GM23248 (cell line): ENCODE results near the gene MIA2. TPM values are rescaled to one million over a fixed set of nuclear protein-coding genes. Genes with fewer than 3 reads are reported as not detected.

Source experiments
- DNase-seq: peaks from one replicate; pipeline ENCODE4 v3.0.0-alpha.2; 2015
- H2AFZ ChIP-seq: fragments of 200-600 bp; sonication (generic); 2 replicates; pipeline ENCODE4 v1.6.1; 2016; ENCODE audit warnings: antibody characterized with exemption
- H3F3A ChIP-seq: fragments of 200-600 bp; sonication (generic); 2 replicates; pipeline ENCODE4 v1.6.1; 2016; ENCODE audit warnings: mild to moderate bottlenecking, antibody characterized with exemption, mixed run types; ENCODE audit not compliant: insufficient read depth
- H3K27ac ChIP-seq: fragments of 200-600 bp; sonication (generic); 2 replicates; pipeline ENCODE4 v1.5.1; 2016; ENCODE audit warnings: mild to moderate bottlenecking
- H3K27me3 ChIP-seq: fragments of 200-600 bp; sonication (generic); replicated peaks from 2 replicates; pipeline ENCODE4 v1.6.1; 2016; ENCODE audit warnings: mild to moderate bottlenecking; ENCODE audit not compliant: insufficient read depth
- H3K36me3 ChIP-seq: fragments of 200-600 bp; sonication (generic); 2 replicates; pipeline ENCODE4 v1.6.1; 2016; ENCODE audit warnings: low read depth, mild to moderate bottlenecking
- H3K4me1 ChIP-seq: fragments of 200-600 bp; sonication (generic); 2 replicates; pipeline ENCODE4 v1.6.1; 2016; ENCODE audit warnings: mild to moderate bottlenecking; ENCODE audit not compliant: insufficient read depth
- H3K4me2 ChIP-seq: fragments of 200-600 bp; sonication (generic); one replicate; pipeline ENCODE4 v1.6.1; 2016; ENCODE audit warnings: mild to moderate bottlenecking; ENCODE audit not compliant: unreplicated experiment
- H3K4me3 ChIP-seq: fragments of 200-600 bp; sonication (generic); 2 replicates; pipeline ENCODE4 v1.5.1; 2016; ENCODE audit warnings: mild to moderate bottlenecking
- H3K79me2 ChIP-seq: fragments of 200-600 bp; sonication (generic); 2 replicates; pipeline ENCODE4 v1.6.1; 2016; ENCODE audit warnings: mild to moderate bottlenecking; ENCODE audit not compliant: insufficient read depth
- H3K9ac ChIP-seq: fragments of 200-600 bp; sonication (generic); 2 replicates; pipeline ENCODE4 v1.6.1; 2016; ENCODE audit warnings: mild to moderate bottlenecking
- H3K9me2 ChIP-seq: fragments of 200-600 bp; sonication (generic); 2 replicates; pipeline ENCODE4 v1.6.1; 2016; ENCODE audit warnings: mixed run types, mild to moderate bottlenecking, moderate library complexity; ENCODE audit not compliant: insufficient read depth
- H3K9me3 ChIP-seq: fragments of 200-600 bp; sonication (generic); one replicate; pipeline ENCODE4 v1.6.1; 2017; ENCODE audit warnings: low read depth
- H4K20me1 ChIP-seq: fragments of 200-600 bp; sonication (generic); 2 replicates; pipeline ENCODE4 v1.6.0; 2016; ENCODE audit not compliant: insufficient read depth
- EZH2 ChIP-seq: fragments of 200-600 bp; sonication (generic); IDR thresholded peaks from 2 replicates; pipeline ENCODE4 v1.6.1; 2018; ENCODE audit warnings: antibody characterized with exemption, mild to moderate bottlenecking; ENCODE audit not compliant: insufficient read depth, poor library complexity, severe bottlenecking
- EZH2phosphoT487 ChIP-seq: fragments of 200-600 bp; sonication (generic); IDR thresholded peaks from 2 replicates; pipeline ENCODE4 v1.6.1; 2018; ENCODE audit warnings: antibody characterized with exemption, moderate library complexity, mild to moderate bottlenecking, low read depth; ENCODE audit not compliant: insufficient read depth
- WGBS, 2 experiments: methylation state at CpG; one replicate each; pipeline ENCODE4 v1.1.6; 2015 to 2017; ENCODE audit warnings: low lambda C conversion rate in 2 of 2, low coverage in 1 of 2; ENCODE audit errors: missing lambda C conversion rate in 2 of 2; 5-methylcytosine and 5-hydroxymethylcytosine counted together
- in situ Hi-C: fragments of 300-500 bp; cut with MboI; formaldehyde crosslinking; loops from 2 replicates; pipeline ENCODE4 v1.15.0; 2020
- polyA plus RNA-seq: library from polyadenylated mRNA; unstranded; fragments of >200 nt; fragmentation: Nextera tagmentation; extraction: Ambion mirVana; gene quantifications from 2 replicates; pipeline ENCODE4 v1.2.1, GENCODE V29; 2016
- total RNA-seq: library from RNA; depleted of rRNA; stranded (reverse); fragments of >200 nt; shearing (Covaris generic); gene quantifications from 2 replicates; pipeline ENCODE4 v1.2.3, GENCODE V29; 2014

Gene MIA2
- total and polyA plus RNA-seq, 2 experiments from 2014 or later, result 16.2 to 21.4 TPM

GRCh38 chr14:39266871-39267607, 33.3 kb downstream of the MIA2 start:
- in situ Hi-C loops, result no loop called here
- peaks cover 51% of the 10 kb centered on the region for H3K79me2 ChIP-seq
- DNase-seq, result peak; percentile 91
- peak overlapping the region; percentile 95 for H3K27ac ChIP-seq
- H3K4me3 ChIP-seq, result peak overlapping the region; percentile 82
- H2AFZ ChIP-seq, result peak overlapping the region; percentile 91
- WGBS, 2 experiments, result 0 to 1% methylated on average over 64 to 70 of the region's 70 CpGs
- peaks cover 26% of the 10 kb centered on the region for H3K4me1 ChIP-seq
- H3K9me2 ChIP-seq, result no peaks in the 10 kb centered on the region
- peak overlapping the region; percentile 96 for H3K9ac ChIP-seq
- no peaks in the 10 kb centered on the region for H4K20me1 ChIP-seq
- peaks cover 12% of the 10 kb centered on the region for H3F3A ChIP-seq
- H3K36me3 ChIP-seq, result no peaks in the 10 kb centered on the region
- no peaks in the 10 kb centered on the region for H3K27me3 ChIP-seq
- no peaks in the 10 kb centered on the region for H3K9me3 ChIP-seq
- TF ChIP-seq EZH2phosphoT487 (no peak), EZH2 (no peak)
- peak overlapping the region; percentile 92 for H3K4me2 ChIP-seq

DNA sequence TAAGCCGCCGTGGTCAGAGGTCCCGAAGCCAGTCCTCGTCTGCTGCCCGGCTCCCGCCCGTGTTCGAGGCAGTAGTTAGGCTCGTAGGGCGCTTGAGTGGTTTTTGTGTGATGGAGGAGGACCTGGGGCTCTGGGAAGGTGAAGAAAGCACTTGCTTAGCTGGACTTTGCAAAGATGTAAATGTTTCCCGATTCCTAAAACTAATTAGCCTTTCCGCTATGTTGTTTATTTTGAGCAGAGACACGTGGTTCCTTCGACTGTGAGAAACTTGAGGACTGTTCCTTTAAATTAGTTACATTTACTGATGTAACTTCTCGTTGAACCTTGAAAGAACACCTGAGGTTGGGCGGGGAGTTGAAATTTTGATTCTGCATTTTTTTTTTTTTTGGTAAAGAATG, 33.9 kb downstream of the MIA2 start:
- H3K4me3 ChIP-seq, result peak overlapping the region; percentile 82
- H3K4me2 ChIP-seq, result peak overlapping the region; percentile 92
- in situ Hi-C loops, result no loop called here
- H2AFZ ChIP-seq, result peak overlapping the region; percentile 91
- no peaks in the 10 kb centered on the region for H3K9me2 ChIP-seq
- H3K36me3 ChIP-seq, result no peaks in the 10 kb centered on the region
- peaks cover 26% of the 10 kb centered on the region for H3K4me1 ChIP-seq
- DNase-seq, result no peak
- peak overlapping the region; percentile 95 for H3K27ac ChIP-seq
- 0 to 1% methylated on average over 16 of the region's 16 CpGs for WGBS, 2 experiments
- H3K9me3 ChIP-seq, result no peaks in the 10 kb centered on the region
- H4K20me1 ChIP-seq, result no peaks in the 10 kb centered on the region
- H3K79me2 ChIP-seq, result peaks cover 57% of the 10 kb centered on the region
- peaks cover 12% of the 10 kb centered on the region for H3F3A ChIP-seq
- no peaks in the 10 kb centered on the region for H3K27me3 ChIP-seq
- H3K9ac ChIP-seq, result peak overlapping the region; percentile 96
- TF ChIP-seq EZH2phosphoT487, result no peak
- TF ChIP-seq EZH2, result no peak

GRCh38 chr14:39268393-39268792, 34.7 kb downstream of the MIA2 start:
- Histone ChIP-seq H3K9ac (peak overlapping the region; percentile 96), H3K36me3 (no peaks in the 10 kb centered on the region), H3K79me2 (peaks cover 65% of the 10 kb centered on the region), H3K27me3 (no peaks in the 10 kb centered on the region), H3F3A (peaks cover 12% of the 10 kb centered on the region), H3K9me2 (no peaks in the 10 kb centered on the region), H3K4me2 (peak overlapping the region; percentile 92), H2AFZ (peak overlapping the region; percentile 91), H4K20me1 (no peaks in the 10 kb centered on the region), H3K27ac (peak overlapping the region; percentile 95), H3K9me3 (no peaks in the 10 kb centered on the region), H3K4me1 (peaks cover 26% of the 10 kb centered on the region), H3K4me3 (peak overlapping the region; percentile 82)
- peak; percentile 49 for DNase-seq
- TF ChIP-seq EZH2phosphoT487, result no peak
- no peak for TF ChIP-seq EZH2
- 2 to 5% methylated on average over 2 of the region's 2 CpGs for WGBS, 2 experiments
- in situ Hi-C loops, result no loop called here

- Histone ChIP-seq H3K79me2 (peaks cover 98% of the 10 kb centered on the region), H3K9me2 (no peaks in the 10 kb centered on the region), H3K9ac (no peak overlapping the region), H3K4me3 (no peak overlapping the region), H2AFZ (no peak overlapping the region), H3K9me3 (no peaks in the 10 kb centered on the region), H4K20me1 (no peaks in the 10 kb centered on the region), H3K27ac (no peak overlapping the region), H3F3A (no peaks in the 10 kb centered on the region), H3K4me2 (no peak overlapping the region), H3K36me3 (no peaks in the 10 kb centered on the region), H3K27me3 (no peaks in the 10 kb centered on the region), H3K4me1 (peaks cover 15% of the 10 kb centered on the region; the same call in 1 of the 2 replicates)
- no peak for TF ChIP-seq EZH2
- TF ChIP-seq EZH2phosphoT487, result no peak
- DNase-seq, result no peak
- in situ Hi-C loops, result no loop called here
- 100% methylated on average over 1 of the region's 1 CpG for WGBS, 2 experiments
These were observed 39.2 kb downstream of the MIA2 start for GRCh38 chr14:39272918-39273317.
